GM21717 (cell line): ENCODE results near the gene ANKRD29.

Experiments
- ATAC-seq: cut with Tn5 transposase; IDR thresholded peaks from one replicate; pipeline ENCODE4 v1.9.1; 2021; ENCODE audit warnings: mild to moderate bottlenecking, moderate library complexity; ENCODE audit not compliant: unreplicated experiment

Gene ANKRD29

DNA sequence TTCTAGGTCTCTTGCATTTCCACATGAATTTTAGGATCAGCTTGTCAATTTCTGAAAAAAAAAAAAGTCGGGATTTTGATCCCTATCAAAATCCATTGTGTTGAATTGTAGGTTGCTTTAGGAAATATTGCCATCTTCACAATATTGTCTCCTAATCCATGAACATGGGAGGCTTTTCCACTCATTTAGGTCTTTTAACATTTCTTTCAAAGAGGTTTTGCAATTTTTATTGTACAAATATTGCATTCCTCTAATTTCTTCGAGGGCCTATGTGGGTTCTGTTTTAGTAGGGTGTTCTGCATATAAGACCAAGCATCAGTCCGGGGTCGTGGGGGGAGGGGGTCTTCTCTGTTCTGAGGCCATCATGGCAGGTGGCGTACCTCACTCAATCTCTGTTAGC lies 25.8 kb upstream of the ANKRD29 start:
- no peak for ATAC-seq

GRCh38 chr18:23684515-23685197 lies 21.9 kb upstream of the ANKRD29 start:
- no peak for ATAC-seq

- no peak for ATAC-seq
Observed at GRCh38 chr18:23683671-23684070, 21.0 kb upstream of the ANKRD29 start.

GRCh38 chr18:23683155-23683554 lies 20.4 kb upstream of the ANKRD29 start:
- no peak for ATAC-seq

- no peak for ATAC-seq
Observed at GRCh38 chr18:23682472-23682871, 19.8 kb upstream of the ANKRD29 start.

DNA sequence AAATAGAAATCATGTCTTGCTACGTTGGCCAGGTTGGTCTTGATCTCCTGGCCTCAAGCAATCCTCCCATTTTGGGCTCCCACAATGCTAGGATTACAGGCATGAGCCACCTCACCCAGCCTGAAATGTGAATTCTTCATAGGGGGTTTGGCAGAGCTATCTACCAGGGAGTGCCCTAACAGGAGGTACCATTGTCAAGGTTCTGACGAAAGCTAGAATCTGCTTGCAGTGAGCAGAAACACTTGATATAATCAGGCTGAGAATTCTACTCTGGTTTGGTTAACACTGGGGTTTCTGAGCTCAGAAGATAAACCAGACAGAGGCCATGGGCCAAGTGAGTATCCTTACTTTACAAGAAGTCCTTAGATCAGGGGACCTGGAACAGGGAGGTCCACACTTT lies 19.3 kb upstream of the ANKRD29 start:
- ATAC-seq: no peak

DNA sequence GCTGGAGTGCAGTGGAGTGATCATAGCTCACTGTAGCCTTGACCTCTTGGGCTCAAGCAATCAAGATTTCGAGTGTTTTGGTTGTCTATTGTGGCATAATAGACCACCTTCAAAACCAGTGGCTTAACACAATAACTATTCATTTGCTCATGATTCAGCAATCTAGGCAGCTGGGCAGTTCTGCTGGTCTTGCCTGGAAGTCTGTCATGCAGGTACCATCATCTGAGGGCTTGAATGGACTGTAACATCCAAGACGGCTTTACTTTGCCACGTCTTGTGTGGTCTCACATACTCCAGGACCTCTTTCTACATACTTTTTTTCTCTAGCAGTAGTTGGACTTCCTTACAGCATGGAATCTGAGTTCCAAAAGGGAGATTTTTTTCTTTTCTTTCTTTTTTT lies 13.2 kb upstream of the ANKRD29 start:
- ATAC-seq: no peak

DNA sequence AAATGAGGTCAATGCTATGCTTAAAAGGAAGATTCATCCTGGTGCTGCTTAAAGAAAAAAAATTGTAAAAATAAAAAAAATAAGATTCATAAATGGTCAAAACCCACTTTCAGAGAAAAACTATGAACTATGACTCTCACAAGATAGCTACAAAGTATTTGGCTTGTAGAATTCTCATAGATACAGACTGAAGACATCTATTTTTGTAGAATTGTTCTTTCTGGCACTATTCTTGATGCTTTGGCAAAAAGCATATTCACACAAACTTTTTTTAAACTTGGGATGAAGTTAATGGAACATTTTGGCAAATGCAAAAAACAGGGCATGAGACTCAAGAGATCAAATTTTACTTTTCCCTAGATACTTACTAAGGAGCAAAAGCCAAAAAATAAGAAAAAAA lies 12.5 kb upstream of the ANKRD29 start:
- ATAC-seq: no peak

DNA sequence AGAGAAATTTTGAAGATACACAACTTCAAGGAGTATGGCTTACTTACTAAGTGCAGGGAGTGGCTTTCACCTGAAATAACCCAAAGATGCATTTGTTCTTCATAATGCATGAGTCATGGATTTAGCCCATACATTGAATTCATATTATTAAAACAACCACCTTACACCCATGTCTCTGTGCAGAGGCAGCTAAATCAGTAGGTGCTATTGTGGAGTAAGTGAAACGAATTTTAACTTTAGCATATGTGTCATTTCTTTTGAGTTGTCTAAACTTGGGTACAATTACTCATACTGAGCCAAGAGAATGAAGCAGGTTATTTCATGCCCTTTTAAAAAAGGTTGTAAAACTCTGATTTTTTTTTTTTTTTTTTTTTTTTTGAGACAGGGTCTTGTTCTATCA lies 11.0 kb upstream of the ANKRD29 start:
- no peak for ATAC-seq

DNA sequence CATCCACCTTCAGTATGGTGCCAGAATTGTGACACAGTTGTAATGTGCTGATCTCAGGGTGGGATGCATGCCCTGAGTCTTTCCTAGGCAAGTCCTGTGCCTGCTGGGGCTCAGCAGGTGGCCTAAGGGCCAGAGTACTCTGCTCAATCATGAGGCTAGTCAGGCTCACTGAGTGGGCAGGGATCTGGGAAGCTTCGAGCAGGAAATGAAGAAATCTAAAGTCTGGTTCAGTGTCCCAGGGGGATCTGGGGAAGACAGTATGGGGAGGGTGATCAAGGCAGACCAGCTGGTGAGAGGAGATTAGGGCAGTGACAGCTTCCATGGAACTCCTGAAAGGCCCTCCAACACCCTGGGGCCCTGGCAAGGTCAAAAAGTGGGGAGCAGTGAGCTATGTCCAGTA lies 8.9 kb upstream of the ANKRD29 start:
- ATAC-seq: no peak

DNA sequence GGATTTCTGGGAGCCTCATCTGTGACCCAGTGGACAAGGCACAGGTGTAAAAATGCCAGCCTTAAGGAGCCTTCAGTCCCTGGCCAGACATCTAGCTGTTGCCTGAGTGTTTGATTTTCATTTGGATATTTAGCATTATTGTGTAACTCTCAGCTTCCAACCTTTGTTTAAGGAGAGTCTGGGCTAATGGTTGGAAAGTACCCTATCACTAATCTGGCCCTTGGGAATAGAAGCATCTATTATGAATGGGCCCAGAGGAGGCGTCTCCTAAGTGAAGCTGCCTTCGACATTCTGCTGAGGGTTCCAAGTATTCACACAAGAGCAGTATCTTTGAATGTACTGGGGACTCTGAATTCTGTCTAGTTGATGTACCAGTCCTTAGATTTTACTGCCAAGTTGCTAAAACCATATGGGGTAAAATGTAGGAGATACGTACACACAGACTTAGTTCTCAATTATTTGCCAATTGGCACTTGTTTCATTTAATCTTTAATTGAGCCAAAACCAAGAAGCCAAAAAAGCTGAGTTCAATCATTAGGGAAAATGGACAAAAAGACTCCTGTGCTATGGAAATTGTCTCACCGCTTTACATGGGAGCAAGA lies 7.2 kb upstream of the ANKRD29 start:
- no peak for ATAC-seq

DNA sequence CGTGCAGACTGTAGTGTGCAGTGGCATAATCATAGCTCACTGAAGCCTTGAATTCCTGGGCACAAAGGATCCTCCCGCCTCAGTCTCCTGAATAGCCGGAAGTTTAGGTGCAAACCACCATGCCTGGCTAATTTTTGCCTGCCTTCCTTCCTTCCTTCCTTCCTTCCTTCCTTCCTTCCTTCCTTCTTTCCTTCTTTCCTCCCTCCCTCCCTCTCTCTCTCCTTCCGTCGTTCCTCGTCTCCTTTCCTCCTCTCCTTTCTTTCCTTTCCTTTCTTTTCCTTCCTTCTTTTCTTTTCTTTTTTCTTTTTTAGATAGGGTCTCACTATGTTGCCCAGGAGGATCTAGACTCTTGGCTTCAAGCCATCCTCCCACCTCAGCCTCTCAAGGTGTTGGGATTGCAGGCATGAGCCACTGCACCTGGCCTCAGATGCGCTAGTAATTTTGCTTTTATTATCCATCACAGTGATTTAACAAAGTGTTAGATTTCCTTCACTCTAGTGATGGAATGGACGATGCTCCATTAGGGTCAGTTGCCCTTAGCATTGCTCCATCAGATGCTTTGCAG lies 6.6 kb upstream of the ANKRD29 start:
- ATAC-seq: no peak

DNA sequence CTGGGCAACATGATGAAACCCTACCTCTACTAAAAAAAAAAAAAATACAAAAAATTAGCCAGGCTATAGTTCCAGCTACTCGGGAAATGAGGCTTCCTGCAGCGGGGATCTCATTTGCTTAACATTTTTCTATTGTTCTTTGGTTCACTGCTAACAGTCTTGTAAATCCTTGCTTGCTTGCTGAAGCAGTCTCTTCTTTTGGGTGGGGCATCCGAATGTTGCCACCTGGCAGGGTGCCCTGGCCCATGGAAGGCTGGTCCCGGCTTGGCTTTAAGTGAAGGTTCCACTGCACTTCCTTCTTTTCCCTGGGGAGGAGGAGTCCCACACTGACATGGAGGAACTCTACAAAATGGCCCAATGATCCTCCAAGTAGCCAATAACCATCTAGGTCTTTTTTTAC lies 6.0 kb upstream of the ANKRD29 start:
- no peak for ATAC-seq

GRCh38 chr18:23667114-23667513 lies 4.4 kb upstream of the ANKRD29 start:
- no peak for ATAC-seq

DNA sequence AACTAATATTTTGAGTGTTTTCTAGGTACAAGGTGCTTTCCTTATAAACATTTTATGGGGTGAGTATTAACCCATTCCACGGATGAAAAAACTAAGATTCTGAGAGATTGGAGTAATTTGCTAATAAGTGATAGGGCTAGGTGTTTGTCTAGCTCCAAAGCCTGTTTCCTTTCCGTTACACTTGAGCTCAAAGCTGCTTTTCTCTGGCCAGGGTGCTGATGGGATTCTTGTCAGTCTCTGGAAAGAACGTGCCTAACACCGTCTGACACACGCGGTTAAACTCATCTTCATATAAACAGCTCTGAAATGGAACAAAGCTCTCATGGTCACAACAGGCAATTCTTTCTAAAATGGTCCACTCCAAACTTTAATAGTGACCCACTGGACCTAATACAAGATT lies 2.0 kb upstream of the ANKRD29 start:
- ATAC-seq: no peak

DNA sequence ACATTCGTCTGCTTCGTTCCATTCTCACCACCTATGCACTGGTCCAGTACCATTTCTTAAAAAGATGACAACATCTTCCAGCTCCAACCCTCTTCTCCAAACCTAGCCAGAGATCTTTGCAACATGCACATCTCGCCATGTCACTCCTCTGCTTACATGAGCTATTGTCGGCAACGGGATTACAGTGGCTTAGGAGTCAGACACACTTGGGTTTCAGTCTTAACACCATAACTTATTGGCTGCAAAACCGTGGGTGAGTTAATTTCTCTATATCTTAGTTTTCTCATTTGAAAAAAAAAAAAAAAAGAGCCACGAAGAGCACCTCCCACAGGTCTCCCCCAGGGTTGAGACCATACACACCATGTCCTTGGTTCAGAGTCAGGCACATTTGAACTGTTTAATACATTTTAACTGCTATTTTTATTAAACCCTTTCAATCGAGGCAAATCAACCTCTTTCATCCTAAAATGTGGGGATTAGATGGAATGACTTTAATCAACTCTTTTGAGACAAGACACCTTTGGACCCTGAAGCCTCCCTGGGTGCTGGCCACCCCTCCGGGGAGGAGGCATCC lies 889 bp downstream of the ANKRD29 start:
- no peak for ATAC-seq

DNA sequence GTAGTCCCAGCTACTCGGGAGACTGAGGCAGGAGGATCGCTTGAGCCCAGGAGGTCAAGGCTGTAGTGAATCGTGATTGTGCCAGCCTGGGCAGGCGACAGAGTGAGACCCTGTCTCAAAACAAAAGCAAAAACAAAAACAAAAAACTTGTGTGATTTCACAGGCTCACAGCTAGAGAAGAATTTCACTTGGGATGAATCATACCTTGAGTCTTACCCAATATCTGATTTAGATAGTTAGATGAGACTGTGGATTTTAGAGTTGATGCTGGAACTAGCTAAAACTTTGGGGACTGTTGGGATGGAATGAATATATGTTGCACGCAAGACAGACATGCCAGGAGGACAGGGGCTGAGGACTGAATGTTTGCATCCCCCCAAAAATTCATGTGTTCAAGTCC lies 4.4 kb downstream of the ANKRD29 start:
- no peak for ATAC-seq

GRCh38 chr18:23652232-23652631 lies 10.5 kb downstream of the ANKRD29 start:
- no peak for ATAC-seq

- no peak for ATAC-seq
Observed at GRCh38 chr18:23650968-23651927, 11.5 kb downstream of the ANKRD29 start.

GRCh38 chr18:23648940-23649607 lies 13.6 kb downstream of the ANKRD29 start:
- ATAC-seq: no peak

- ATAC-seq: no peak
Observed at GRCh38 chr18:23648456-23648855, 14.3 kb downstream of the ANKRD29 start.
